Upper lobe of left lung (tissue), 4 donors: ENCODE data around the gene FRG1.

Source experiments
- CTCF ChIP-seq, 6 experiments: fragments of 450-650 bp in 4 of 6; fragments of 200-600 bp in 2 of 6; sonication (generic) in 2 of 6; IDR thresholded peaks; one replicate each; pipeline ENCODE4 v1.5.1; 2016 to 2019; ENCODE audit warnings: antibody characterized with exemption in 6 of 6
- POLR2A ChIP-seq, 4 donors: fragments of 450-650 bp; IDR thresholded peaks; one replicate each; pipeline ENCODE4 v1.5.1; 2016 to 2017; ENCODE audit warnings: antibody characterized with exemption in 4 of 4, mild to moderate bottlenecking in 2 of 4

GRCh38 chr4:189897667-189898066, 43.0 kb upstream of the FRG1 start:
- TF ChIP-seq CTCF (IDR thresholded peaks at IDR 0.05) = no peak
- TF ChIP-seq POLR2A (IDR thresholded peaks at IDR 0.05) = no peak
